DMS114 treated with DMSO at 0.1 percent for 48 hours (cell line): ENCODE measurements around the gene PCDHA11.
"Not testable (repeated sequence)": the region's sequence is repeated elsewhere in the genome, so short reads cannot be mapped to it uniquely, and the experiment has no call there.

Experiments
- DNase-seq: peaks from one replicate; lab custom pipeline; 2025; ENCODE audit not compliant: unreplicated experiment; lab: John Stamatoyannopoulos, UW

Gene PCDHA11

DNA sequence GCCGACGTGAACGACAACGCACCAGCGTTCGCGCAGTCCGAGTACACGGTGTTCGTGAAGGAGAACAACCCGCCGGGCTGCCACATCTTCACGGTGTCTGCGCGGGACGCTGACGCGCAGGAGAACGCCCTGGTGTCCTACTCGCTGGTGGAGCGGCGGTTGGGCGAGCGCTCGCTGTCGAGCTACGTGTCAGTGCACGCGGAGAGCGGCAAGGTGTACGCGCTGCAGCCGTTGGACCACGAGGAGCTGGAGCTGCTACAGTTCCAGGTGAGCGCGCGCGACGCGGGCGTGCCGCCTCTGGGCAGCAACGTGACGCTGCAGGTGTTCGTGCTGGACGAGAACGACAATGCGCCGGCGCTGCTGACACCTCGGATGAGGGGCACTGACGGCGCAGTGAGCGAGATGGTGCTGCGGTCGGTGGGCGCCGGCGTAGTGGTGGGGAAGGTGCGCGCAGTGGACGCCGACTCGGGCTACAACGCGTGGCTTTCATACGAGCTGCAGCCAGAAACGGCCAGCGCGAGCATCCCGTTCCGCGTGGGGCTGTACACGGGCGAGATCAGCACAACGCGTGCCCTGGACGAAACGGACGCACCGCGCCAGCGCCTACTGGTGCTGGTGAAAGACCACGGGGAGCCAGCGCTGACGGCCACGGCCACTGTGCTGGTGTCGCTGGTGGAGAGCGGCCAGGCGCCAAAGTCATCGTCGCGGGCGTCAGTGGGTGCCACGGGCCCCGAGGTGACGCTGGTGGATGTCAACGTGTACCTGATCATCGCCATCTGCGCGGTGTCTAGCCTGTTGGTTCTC lies 18.7 kb upstream of the PCDHA11 start:
- not testable (repeated sequence) for DNase-seq

DNA sequence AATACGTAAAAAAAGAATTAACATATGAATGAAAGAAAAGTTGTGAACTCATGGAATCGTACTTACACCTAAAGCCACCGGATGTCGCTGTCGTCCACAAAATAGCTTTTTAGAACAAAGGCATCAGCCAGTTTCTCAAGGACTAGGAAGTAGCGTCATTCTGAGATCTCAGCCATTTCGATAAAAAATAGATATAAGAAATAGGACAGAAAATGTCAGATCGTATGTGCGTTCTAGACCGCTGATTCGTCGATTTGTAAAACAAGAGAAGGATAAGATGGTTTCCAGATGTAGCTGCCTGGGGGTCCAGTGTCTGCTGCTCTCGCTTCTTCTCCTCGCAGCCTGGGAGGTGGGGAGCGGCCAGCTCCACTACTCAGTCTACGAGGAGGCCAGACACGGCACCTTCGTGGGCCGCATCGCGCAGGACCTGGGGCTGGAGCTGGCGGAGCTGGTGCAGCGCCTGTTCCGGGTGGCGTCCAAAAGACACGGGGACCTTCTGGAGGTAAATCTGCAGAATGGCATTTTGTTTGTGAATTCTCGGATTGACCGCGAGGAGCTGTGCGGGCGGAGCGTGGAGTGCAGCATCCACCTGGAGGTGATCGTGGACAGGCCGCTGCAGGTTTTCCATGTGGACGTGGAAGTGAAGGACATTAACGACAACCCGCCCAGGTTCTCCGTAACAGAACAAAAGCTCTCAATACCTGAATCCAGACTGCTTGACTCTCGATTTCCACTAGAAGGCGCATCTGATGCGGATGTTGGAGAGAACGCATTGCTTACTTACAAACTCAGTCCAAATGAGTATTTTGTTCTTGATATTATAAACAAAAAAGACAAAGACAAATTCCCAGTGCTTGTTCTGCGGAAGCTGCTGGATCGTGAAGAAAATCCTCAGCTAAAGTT lies 12.7 kb upstream of the PCDHA11 start, which contains the start of gene PCDHA10:
Gene PCDHA10, plus strand, starts transcription at position 126 of the 903 bp plus-strand sequence. Its CDS starts 152 bp downstream, at position 278.
- DNase-seq = no peak

DNA sequence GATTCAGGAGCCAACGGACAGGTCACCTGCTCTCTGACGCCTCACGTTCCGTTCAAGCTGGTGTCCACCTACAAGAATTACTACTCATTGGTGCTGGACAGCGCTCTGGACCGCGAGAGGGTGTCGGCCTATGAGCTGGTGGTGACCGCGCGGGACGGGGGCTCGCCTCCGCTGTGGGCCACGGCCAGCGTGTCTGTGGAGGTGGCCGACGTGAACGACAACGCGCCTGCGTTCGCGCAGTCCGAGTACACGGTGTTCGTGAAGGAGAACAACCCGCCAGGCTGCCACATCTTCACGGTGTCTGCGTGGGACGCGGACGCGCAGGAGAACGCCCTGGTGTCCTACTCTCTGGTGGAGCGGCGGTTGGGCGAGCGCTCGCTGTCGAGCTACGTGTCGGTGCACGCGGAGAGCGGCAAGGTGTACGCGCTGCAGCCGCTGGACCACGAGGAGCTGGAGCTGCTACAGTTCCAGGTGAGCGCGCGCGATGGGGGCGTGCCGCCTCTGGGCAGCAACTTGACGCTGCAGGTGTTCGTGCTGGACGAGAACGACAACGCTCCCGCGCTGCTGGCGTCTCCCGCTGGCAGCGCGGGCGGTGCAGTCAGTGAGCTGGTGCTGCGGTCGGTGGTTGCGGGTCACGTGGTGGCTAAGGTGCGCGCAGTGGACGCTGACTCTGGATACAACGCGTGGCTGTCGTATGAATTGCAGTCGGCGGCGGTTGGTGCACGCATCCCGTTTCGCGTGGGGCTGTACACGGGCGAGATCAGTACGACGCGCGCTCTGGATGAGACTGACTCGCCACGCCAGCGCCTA lies 11.4 kb upstream of the PCDHA11 start:
- no peak for DNase-seq

DNA sequence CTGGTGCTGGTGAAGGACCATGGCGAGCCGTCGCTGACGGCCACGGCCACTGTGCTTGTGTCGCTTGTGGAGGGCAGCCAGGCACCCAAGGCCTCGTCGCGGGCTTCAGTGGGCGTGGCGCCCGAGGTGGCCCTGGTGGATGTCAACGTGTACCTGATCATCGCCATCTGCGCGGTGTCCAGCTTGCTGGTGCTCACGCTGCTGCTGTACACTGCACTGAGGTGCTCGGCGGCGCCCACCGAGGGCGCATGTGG lies 10.8 kb upstream of the PCDHA11 start:
- no peak for DNase-seq

DNA sequence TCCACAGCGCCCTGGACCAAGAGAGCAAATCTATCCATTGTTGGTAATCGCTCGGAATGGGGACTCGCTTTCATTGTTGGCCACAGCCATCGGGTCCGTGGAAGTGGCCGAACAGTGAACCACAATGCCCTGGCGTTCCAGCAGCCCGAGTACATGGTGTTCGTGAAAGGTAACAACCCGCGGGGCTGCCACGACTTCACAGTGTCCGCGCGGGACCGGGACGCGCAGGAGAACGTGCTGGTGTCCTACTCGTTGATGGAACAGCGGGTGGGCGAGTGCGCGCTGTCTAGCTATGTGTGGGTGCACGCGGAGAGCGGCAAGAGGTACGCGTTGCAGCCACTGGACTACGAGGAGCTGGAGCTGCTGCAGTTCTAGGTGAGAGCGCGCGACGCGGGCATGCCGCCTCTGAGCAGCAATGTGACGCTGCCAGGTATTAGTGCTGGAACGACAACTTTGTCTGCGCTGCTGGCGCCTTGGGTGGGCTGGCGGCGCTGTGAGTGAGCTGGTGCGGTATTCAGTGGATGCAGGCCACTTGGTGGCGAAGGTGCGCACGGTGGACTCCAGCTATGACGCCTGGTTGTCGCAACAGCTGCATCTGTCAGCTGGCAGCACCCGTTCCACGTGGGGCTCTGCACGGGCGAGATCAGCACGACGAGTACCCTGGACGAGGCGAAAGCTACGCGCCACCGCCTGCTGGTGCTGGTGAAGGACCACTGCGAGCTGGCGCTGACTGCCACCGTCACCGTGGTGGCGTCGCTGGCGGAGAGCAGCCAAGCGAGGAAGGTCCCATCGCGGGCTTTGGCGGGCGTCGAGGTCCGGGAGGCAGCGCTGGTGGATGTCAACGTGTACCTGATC lies 6.1 kb upstream of the PCDHA11 start:
- no peak for DNase-seq

DNA sequence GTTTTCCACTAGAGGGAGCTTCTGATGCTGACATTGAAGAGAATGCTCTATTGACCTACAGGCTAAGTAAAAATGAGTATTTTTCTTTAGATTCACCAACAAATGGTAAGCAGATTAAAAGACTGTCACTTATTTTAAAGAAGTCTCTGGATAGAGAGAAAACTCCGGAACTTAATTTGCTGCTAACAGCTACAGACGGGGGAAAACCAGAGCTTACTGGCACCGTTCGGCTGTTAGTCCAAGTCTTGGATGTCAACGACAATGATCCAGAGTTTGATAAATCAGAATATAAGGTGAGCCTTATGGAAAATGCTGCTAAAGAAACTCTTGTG lies 764 bp downstream of the PCDHA11 start:
- DNase-seq = peak; percentile 64

DNA sequence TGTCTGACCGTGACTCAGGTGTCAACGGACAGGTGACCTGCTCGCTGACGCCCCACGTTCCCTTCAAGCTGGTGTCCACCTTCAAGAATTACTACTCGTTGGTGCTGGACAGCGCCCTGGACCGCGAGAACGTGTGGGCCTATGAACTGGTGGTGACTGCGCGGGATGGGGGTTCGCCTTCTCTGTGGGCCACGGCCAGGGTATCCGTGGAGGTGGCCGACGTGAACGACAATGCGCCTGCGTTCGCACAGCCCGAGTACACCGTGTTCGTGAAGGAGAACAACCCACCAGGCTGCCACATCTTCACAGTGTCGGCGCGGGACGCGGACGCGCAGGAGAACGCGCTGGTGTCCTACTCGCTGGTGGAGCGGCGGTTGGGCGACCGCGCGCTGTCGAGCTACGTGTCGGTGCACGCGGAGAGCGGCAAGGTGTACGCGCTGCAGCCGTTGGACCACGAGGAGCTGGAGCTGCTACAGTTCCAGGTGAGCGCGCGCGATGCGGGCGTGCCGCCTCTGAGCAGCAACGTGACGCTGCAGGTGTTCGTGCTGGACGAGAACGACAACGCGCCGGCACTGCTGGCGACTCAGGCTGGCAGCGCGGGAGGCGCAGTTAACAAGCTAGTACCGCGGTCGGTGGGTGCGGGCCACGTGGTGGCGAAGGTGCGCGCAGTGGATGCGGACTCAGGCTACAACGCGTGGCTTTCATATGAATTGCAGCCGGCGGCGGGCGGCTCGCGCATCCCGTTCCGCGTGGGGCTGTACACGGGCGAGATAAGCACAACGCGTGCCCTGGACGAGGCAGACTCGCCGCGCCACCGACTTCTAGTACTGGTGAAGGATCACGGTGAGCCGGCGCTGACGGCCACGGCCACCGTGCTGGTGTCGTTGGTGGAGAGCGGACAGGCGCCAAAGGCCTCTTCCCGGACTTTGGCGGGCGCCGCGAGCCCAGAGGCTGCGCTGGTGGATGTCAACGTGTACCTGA lies 1.8 kb downstream of the PCDHA11 start:
- DNase-seq = no peak

DNA sequence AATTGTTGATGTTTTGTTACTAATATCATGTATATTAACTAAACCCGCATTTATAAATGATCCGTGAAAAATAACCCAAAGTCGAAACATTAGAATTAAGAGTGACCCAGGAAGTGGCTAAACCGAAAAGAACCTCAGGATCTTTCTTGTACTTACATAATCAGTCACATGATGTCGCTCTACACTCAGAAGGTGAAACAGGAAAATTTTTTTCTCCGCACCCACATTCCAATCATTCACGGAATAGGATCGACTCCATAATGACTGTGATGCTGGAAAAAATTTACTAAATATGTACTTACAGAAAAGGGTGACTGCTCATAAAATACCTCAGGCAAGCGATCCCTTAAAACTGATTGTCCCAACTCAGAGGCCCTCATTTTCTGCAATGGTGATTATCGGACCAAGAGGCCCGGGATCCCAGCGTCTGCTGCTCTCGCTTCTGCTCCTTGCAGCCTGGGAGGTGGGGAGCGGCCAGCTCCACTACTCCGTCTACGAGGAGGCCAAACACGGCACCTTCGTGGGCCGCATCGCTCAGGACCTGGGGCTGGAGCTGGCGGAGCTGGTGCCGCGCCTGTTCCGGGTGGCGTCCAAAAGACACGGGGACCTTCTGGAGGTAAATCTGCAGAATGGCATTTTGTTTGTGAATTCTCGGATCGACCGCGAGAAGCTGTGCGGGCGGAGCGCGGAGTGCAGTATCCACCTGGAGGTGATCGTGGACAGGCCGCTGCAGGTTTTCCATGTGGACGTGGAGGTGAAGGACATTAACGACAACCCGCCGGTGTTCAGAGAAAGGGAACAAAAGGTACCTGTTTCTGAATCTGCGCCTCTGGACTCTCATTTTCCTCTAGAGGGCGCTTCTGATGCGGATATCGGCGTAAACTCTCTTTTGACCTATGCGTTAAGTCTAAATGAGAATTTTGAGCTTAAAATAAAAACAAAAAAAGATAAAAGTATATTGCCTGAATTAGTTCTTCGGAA lies 6.6 kb downstream of the PCDHA11 start, which contains the start of gene PCDHA12:
Gene PCDHA12, plus strand, starts transcription at position 224 of the 981 bp plus-strand sequence. Its CDS starts 165 bp downstream, at position 389.
- DNase-seq = no peak

DNA sequence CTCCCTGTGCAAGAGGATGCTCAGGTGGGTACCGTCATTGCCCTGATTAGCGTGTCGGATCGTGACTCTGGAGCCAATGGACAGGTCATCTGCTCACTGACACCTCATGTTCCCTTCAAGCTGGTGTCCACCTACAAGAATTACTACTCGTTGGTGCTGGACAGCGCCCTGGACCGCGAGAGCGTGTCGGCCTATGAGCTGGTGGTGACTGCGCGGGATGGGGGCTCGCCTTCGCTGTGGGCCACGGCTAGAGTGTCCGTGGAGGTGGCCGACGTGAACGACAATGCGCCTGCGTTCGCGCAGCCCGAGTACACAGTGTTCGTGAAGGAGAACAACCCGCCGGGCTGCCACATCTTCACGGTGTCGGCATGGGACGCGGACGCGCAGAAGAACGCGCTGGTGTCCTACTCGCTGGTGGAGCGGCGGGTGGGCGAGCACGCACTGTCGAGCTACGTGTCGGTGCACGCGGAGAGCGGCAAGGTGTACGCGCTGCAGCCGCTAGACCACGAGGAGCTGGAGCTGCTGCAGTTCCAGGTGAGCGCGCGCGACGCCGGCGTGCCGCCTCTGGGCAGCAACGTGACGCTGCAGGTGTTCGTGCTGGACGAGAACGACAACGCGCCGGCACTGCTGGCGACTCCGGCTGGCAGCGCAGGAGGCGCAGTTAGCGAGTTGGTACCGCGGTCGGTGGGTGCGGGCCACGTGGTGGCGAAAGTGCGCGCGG lies 7.9 kb downstream of the PCDHA11 start:
- not testable (repeated sequence) for DNase-seq

DNA sequence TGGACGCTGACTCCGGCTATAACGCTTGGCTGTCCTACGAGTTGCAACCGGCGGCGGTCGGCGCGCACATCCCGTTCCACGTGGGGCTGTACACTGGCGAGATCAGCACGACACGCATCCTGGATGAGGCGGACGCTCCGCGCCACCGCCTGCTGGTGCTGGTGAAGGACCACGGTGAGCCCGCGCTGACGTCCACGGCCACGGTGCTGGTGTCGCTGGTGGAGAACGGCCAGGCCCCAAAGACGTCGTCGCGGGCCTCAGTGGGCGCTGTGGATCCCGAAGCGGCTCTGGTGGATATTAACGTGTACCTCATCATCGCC lies 8.5 kb downstream of the PCDHA11 start:
- no peak for DNase-seq

DNA sequence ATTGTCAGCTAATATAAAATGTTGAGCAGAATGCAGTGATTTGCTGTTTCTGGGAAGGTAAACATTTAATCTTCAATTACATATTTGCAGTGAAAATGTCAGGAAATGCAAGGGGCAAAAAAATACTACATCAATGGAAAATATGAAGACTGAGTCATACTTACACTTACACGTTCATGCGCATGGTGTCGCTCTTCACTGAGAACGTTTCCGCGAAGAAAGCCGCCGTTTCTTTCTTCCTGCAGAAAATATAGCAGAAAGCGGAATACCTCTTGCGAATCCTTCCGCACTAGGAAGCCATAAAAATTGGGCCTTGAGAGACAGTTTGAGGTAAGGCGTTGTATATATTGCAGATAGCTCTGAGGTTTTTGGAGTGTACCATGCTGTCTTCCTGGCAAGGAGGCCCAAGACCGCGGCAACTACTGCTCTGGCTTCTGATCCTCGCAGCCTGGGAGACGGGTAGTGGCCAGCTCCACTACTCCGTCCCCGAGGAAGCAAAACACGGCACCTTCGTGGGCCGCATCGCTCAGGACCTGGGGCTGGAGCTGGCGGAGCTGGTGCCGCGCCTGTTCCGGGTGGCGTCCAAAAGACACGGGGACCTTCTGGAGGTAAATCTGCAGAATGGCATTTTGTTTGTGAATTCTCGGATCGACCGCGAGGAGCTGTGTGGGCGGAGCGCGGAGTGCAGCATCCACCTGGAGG lies 13.3 kb downstream of the PCDHA11 start, which contains the start of gene PCDHA13:
Gene PCDHA13, plus strand, starts transcription at position 236 of the 702 bp plus-strand sequence. Its CDS starts 145 bp downstream, at position 381.
- no peak for DNase-seq

DNA sequence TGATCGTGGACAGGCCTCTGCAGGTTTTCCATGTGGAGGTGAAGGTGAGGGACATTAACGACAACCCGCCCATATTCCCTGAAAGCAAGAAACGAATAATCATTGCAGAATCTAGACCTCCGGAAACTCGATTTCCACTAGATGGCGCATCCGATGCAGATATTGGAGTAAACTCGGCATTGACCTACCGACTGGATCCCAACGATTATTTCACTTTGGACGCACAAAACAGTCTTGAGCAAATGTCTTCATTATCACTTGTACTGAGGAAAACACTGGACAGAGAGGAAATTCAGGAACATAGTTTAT lies 13.8 kb downstream of the PCDHA11 start:
- DNase-seq = no peak

DNA sequence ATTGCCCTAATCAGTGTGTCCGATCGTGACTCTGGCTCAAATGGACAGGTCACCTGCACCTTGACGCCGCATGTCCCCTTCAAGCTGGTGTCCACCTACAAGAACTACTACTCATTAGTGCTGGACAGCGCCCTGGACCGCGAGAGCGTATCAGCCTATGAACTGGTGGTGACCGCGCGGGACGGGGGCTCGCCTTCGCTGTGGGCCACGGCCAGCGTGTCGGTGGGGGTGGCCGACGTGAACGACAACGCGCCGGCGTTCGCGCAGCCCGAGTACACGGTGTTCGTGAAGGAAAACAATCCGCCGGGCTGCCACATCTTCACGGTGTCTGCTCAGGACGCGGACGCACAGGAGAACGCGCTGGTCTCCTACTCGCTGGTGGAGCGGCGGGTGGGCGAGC lies 14.6 kb downstream of the PCDHA11 start:
- DNase-seq = no peak

DNA sequence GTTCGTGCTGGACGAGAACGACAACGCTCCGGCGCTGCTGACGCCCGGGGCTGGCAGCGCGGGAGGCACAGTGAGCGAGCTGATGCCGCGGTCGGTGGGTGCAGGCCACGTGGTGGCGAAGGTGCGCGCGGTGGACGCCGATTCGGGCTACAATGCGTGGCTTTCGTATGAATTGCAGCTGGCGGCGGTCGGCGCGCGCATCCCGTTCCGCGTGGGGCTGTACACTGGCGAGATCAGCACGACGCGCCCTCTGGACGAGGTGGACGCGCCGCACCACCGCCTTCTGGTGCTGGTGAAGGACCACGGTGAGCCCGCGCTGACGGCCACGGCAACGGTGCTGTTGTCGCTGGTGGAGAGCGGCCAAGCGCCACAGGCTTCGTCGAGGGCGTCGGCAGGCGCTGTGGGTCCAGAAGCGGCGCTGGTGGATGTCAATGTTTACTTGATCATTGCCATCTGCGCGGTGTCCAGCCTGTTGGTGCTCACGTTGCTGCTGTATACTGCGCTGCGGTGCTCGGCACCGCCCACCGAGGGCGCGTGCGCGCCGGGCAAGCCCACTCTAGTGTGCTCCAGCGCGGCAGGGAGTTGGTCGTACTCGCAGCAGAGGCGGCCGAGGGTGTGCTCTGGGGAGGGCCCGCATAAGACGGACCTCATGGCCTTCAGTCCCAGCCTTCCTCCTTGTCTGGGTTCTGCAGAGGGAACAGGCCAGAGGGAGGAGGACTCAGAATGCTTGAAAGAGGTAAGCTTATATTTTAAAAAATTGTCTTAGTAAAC lies 15.4 kb downstream of the PCDHA11 start:
- no peak for DNase-seq

DNA sequence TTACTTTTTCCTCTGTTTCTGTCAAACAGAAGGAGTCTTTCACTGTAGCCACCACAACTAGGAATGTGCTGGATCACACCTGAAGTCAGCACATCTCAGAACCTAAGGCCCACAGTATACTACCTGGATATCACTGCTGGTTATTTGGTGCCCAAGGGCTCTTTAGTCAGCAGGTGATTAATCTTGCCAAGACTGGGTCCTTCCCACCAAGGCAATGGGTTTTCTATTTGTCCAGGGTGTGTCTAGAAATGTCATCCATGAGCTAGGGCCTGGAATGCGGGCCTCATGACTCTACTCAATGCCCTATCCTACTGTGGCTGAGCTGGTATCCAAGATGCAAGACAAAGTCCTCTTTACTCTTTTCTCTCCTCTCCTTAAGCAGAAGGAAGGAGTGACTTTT lies 47.6 kb downstream of the PCDHA11 start:
- DNase-seq = no peak
